Chondrocyte (in vitro differentiated cells): ENCODE data around the gene UAP1L1. TPM values are rescaled to one million over a fixed set of nuclear protein-coding genes. Genes with fewer than 3 reads are reported as not detected.

Experiments used
- DNase-seq: peaks from one replicate; pipeline ENCODE4 v3.0.0; 2021; ENCODE audit warnings: mixed read lengths, low spot score
- H3K27ac Mint-ChIP-seq: one replicate; pipeline ENCODE4 v1.8.0; 2021; ENCODE audit warnings: mild to moderate bottlenecking, moderate library complexity, mixed read lengths; ENCODE audit not compliant: unreplicated experiment
- H3K27me3 Mint-ChIP-seq: 2 replicates; pipeline ENCODE4 v1.8.0; 2021; ENCODE audit warnings: low read depth, mixed read lengths
- H3K36me3 Mint-ChIP-seq: 2 replicates; pipeline ENCODE4 v1.8.0; 2021; ENCODE audit warnings: low read depth, mixed read lengths
- H3K4me1 Mint-ChIP-seq: 2 replicates; pipeline ENCODE4 v1.8.0; 2021; ENCODE audit warnings: low read depth, mild to moderate bottlenecking, mixed read lengths
- H3K4me3 Mint-ChIP-seq: one replicate; pipeline ENCODE4 v1.8.0; 2021; ENCODE audit warnings: mild to moderate bottlenecking, moderate library complexity, mixed read lengths; ENCODE audit not compliant: unreplicated experiment
- H3K9me3 Mint-ChIP-seq: 2 replicates; pipeline ENCODE4 v1.8.0; 2021; ENCODE audit warnings: low read depth, mixed read lengths
- total RNA-seq: library from RNA; stranded (reverse); gene quantifications from 3 replicates; pipeline ENCODE4 v1.2.1, GENCODE V29; 2021
- TF ChIP-seq, protein P1 (sequence below): fragments of 200-600 bp; sonication (generic); IDR thresholded peaks from 2 replicates; pipeline ENCODE4 v1.5.0; 2021; ENCODE audit warnings: antibody characterized with exemption, mild to moderate bottlenecking, moderate library complexity

The UAP1L1 gene
- total RNA-seq, 1 donor from 2014 or later = 44.0 TPM

DNA sequence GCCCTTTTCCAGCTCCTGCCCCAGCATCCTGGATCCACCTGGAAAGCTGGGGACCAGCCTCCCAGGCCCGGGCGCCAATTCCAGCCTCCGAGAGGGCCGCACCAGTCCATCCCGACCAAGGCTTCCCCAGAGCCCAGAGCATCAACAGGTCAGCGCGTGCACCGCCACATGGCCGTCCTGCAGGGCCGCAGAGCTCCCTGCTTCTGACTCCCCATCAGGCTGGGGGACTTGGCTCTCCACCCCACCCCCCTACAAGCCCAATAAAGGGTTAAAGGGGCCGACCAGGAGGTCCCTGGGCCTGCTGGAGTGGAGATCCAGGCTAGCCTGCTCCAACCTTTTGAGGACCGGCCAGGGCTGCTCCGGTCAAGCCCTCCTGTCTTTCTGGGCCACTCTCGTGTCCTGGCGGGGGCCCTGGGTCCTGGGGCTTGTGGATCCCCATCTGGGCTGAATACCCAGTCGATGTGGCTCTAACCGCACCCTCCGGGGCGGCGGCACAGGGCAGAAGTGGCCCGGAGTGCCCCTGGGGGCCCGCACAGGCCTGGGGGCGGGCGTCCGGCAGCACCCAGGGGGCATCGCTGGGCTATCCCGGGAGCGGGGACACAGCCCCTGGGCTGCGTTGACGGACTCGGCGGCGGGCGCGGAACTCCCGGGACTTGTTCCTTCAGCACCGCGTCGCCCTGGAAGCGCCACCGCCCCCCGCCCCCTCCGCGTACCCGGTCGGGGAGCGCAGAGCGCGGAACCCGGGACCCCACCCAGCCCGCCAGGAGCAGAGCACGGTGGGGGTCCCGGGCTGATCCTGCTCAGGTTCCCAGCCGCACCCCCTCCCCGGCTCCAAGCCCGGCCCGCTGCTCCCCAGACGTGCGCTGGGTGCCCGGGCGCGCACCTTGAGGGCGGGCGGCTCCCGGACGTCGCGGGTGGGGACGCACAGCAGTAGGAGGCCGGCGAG lies 24.0 kb upstream of the UAP1L1 start:
- Mint-ChIP-seq H3K27ac (no peak overlapping the region), H3K4me1 (peaks cover 9% of the 10 kb centered on the region), H3K36me3 (no peaks in the 10 kb centered on the region), H3K27me3 (peaks cover 11% of the 10 kb centered on the region), H3K9me3 (no peaks in the 10 kb centered on the region), H3K4me3 (no peak overlapping the region)
- TF ChIP-seq, protein P1, sequence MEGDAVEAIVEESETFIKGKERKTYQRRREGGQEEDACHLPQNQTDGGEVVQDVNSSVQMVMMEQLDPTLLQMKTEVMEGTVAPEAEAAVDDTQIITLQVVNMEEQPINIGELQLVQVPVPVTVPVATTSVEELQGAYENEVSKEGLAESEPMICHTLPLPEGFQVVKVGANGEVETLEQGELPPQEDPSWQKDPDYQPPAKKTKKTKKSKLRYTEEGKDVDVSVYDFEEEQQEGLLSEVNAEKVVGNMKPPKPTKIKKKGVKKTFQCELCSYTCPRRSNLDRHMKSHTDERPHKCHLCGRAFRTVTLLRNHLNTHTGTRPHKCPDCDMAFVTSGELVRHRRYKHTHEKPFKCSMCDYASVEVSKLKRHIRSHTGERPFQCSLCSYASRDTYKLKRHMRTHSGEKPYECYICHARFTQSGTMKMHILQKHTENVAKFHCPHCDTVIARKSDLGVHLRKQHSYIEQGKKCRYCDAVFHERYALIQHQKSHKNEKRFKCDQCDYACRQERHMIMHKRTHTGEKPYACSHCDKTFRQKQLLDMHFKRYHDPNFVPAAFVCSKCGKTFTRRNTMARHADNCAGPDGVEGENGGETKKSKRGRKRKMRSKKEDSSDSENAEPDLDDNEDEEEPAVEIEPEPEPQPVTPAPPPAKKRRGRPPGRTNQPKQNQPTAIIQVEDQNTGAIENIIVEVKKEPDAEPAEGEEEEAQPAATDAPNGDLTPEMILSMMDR = no peak
- DNase-seq = no peak

DNA sequence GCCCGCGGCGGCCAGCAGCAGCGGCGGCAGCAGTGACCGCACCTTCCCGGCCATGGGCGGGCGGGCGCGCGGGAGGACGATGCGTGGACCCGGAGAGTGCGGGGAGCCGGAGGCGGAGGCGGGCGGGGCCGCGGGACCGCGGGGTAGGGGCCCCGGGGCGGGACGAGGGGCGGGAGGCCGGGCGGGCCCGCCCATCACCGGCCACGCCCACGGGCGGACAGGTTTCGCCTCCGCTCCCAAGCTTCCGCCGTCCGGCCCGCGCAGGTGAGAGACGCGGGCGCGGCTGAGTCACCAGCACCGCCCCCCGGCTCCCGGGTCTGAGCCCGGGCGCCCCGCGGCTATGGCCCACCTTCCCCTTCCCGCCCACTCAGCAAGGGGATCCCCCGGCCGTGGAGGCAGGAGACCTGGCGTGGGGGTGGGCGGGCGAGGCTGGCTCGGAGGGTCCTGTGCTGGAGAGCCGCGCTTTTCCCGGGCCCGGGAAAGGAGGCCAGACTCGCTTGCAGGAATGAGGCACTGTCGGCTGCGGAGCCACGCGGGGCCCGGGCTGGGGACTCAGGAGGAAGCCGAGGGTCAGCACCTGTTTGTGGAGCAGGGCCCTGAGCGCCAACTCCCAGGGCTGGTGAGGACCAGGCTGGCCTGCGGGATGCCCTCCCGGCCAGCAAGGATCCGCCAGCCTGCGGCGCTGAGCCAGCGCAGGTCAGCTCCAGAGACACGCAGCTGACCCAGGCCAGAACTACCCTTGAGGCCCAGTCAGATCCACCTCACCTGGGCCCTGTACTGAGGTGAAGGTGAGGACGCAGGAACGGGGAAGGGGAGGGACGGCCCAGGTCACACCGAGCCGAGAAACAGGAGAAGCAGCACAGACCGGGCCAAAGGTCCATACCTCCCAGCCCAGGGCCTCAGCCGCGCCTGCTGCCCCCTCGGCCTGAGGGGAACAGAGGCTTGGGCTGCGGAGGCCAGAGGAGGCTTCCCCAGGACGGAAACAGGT lies 23.1 kb upstream of the UAP1L1 start, which contains the start of gene ENTPD2:
Gene ENTPD2 (minus strand): TSS at position 118 of the 988 bp plus-strand sequence. CDS start 64 bp downstream, at position 54.
- Mint-ChIP-seq H3K9me3 (no peaks in the 10 kb centered on the region), H3K4me3 (no peak within 1 kb of the TSS), H3K27me3 (peaks cover 11% of the 10 kb centered on the region), H3K36me3 (no peaks in the 10 kb centered on the region), H3K4me1 (peaks cover 9% of the 10 kb centered on the region), H3K27ac (no peak within 1 kb of the TSS)
- TF ChIP-seq, protein P1 = no peak
- no peak for DNase-seq

DNA sequence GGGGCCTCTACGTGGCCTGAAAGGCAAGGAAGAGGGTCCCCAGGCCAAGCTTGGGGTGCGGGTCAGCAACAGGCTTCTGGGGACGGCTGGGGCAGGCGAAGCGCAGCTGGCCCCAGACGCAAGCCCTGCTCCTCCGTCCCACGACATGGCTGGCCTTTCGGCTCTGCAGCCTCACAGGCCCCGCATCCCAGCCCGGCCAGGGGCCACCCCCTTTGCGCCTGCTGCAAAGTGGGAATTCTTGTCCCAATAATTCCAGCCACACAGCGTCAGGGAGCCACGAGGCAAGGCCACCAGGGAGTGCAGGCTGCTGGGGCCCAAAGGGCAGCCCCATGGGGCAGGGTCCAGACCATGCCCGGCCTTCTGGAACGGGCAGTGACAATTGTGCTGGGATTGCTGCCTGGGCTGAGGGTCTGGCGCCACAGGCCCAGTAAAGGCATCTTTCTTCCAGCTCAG lies 22.4 kb upstream of the UAP1L1 start:
- H3K4me3 Mint-ChIP-seq = no peak overlapping the region

DNA sequence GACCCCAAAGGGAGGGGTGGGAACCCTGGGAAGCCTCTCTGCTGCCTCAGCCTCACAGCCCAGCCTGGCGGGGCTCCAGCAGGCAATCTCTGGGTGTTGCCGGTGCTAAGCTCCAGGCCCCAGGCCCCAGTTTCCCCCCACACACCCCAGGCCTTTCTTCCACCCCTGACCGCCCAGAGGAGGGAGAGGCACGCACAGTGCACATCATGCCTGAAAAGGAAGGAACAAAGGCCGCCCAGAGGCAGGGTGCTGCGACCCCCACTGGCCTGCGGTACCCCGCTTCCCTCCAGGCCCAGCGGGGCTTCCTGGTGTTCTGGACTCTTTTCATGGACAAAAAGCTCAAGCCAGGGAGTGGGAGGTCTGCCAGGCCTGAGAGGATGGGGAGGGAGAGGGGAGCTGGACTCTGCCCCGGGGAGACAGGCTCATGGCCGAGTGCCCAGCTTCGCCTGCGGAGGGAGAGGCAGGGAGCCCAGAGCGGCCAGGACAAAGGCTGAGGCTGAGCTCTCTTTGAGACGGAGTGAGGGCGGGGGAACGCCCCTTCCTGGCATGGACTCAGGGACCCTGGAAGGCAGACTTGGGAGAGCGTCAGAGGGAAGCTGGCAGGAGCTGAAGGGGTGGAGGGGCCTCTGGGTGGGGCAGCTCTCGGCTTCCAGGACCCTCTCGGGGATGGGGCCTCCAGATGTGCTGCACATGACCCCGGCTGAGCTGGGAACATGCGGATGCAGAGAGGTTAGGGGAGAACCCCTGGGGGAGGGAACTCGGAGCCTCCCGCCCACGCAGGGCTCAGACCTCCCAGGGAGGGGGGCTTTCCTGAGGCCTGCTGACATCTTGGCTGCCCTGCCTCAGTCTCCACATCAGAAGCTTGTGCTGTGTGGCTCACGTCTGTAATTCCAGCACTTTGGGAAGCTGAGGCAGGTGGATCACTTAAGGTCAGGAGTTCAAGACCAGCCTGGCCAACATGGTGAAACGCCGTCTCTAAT lies 21.6 kb upstream of the UAP1L1 start:
- no peak overlapping the region for H3K4me3 Mint-ChIP-seq
- DNase-seq = no peak
- H3K36me3 Mint-ChIP-seq = no peaks in the 10 kb centered on the region
- no peak overlapping the region for H3K27ac Mint-ChIP-seq
- H3K27me3 Mint-ChIP-seq = peaks cover 4% of the 10 kb centered on the region
- H3K4me1 Mint-ChIP-seq = peaks cover 9% of the 10 kb centered on the region
- TF ChIP-seq, protein P1 = no peak
- no peaks in the 10 kb centered on the region for H3K9me3 Mint-ChIP-seq

More for the DNA sequence above, 22.4 kb upstream of the UAP1L1 start:
- Mint-ChIP-seq H3K4me1 (peaks cover 9% of the 10 kb centered on the region), H3K36me3 (no peaks in the 10 kb centered on the region), H3K27ac (no peak overlapping the region), H3K9me3 (no peaks in the 10 kb centered on the region), H3K27me3 (peaks cover 4% of the 10 kb centered on the region)
- no peak for DNase-seq
- TF ChIP-seq, protein P1 = no peak
